SH-SY5Y (cell line): ENCODE data around the gene HEG1.

ENCODE experiments used
- GATA2 ChIP-seq: IDR thresholded peaks from 2 replicates; pipeline ENCODE4 v1.6.1; 2011; ENCODE audit warnings: mild to moderate bottlenecking, low read depth, low read length
- GATA3 ChIP-seq: IDR thresholded peaks from 2 replicates; pipeline ENCODE4 v1.6.1; 2011; ENCODE audit warnings: low read depth, mild to moderate bottlenecking, low read length, moderate library complexity

- no peak for TF ChIP-seq GATA2
- no peak for TF ChIP-seq GATA3
These were observed 24.3 kb downstream of the HEG1 start for GRCh38 chr3:125031544-125031943.
